HG03108 (cell line): ENCODE data around the gene SVEP1.
"Not testable (repeated sequence)": the region's sequence is repeated elsewhere in the genome, so short reads cannot be mapped to it uniquely, and the experiment has no call there.

Experiments used
- ATAC-seq: cut with Tn5 transposase; IDR thresholded peaks from one replicate; pipeline ENCODE4 v1.9.1; 2021; ENCODE audit warnings: moderate library complexity; ENCODE audit not compliant: unreplicated experiment

Gene SVEP1

GRCh38 chr9:110447476-110447875, 132.1 kb downstream of the SVEP1 start:
- no peak for ATAC-seq

- no peak for ATAC-seq
These were observed 133.4 kb downstream of the SVEP1 start for GRCh38 chr9:110446171-110446570.

GRCh38 chr9:110444911-110445310, 134.6 kb downstream of the SVEP1 start:
- no peak for ATAC-seq

GRCh38 chr9:110443866-110444220, 135.7 kb downstream of the SVEP1 start:
- no peak for ATAC-seq

- no peak for ATAC-seq
These were observed 136.2 kb downstream of the SVEP1 start for GRCh38 chr9:110443146-110443865.

GRCh38 chr9:110440796-110441195, 138.7 kb downstream of the SVEP1 start:
- ATAC-seq: no peak

- ATAC-seq: no peak
These were observed 139.4 kb downstream of the SVEP1 start for GRCh38 chr9:110440172-110440571.

- no peak for ATAC-seq
These were observed 147.3 kb downstream of the SVEP1 start for GRCh38 chr9:110432253-110432652.

- ATAC-seq: no peak
These were observed 150.1 kb downstream of the SVEP1 start for GRCh38 chr9:110429453-110429852.

GRCh38 chr9:110427497-110428104, 151.9 kb downstream of the SVEP1 start:
- no peak for ATAC-seq

GRCh38 chr9:110426052-110426709, 153.4 kb downstream of the SVEP1 start:
- ATAC-seq: no peak

- no peak for ATAC-seq
These were observed 165.1 kb downstream of the SVEP1 start for GRCh38 chr9:110414471-110414870.

- ATAC-seq: no peak
These were observed 168.6 kb downstream of the SVEP1 start for GRCh38 chr9:110410961-110411360.

GRCh38 chr9:110408598-110408997, 170.9 kb downstream of the SVEP1 start:
- ATAC-seq: no peak

GRCh38 chr9:110405858-110406443, 173.6 kb downstream of the SVEP1 start:
- ATAC-seq: no peak

- no peak for ATAC-seq
These were observed 175.1 kb downstream of the SVEP1 start for GRCh38 chr9:110404473-110404872.

- no peak for ATAC-seq
These were observed 179.6 kb downstream of the SVEP1 start for GRCh38 chr9:110399983-110400382.

GRCh38 chr9:110398992-110399391, 180.5 kb downstream of the SVEP1 start:
- ATAC-seq: not testable (repeated sequence)

GRCh38 chr9:110391826-110392485, 187.6 kb downstream of the SVEP1 start:
- ATAC-seq: no peak

- ATAC-seq: no peak
These were observed 190.3 kb downstream of the SVEP1 start for GRCh38 chr9:110389148-110389750.

- ATAC-seq: no peak
These were observed 196.1 kb downstream of the SVEP1 start for GRCh38 chr9:110383491-110383890.
